K562 (cell line): Measurements from ENCODE around the gene SELENOI. TPM values are rescaled to one million over a fixed set of nuclear protein-coding genes. Genes with fewer than 3 reads are reported as not detected.

Source experiments
- ADNP ChIP-seq: fragments of 200-800 bp; sonication (Bioruptor generic); IDR thresholded peaks from 2 replicates; pipeline ENCODE4 v1.6.1; 2016; ENCODE audit warnings: missing genetic modification characterization, missing compliant biosample characterization
- AFF4 ChIP-seq: sonication (generic); formaldehyde crosslinking; IDR thresholded peaks from 2 replicates; pipeline ENCODE4 v1.8.0; 2023; ENCODE audit warnings: mild to moderate bottlenecking, missing genetic modification reagents
- E2F1 ChIP-seq: sonication (generic); formaldehyde crosslinking; IDR thresholded peaks from 2 replicates; pipeline ENCODE4 v1.8.1; 2023; ENCODE audit warnings: mild to moderate bottlenecking, missing genetic modification reagents, moderate library complexity
- EZH2 ChIP-seq: IDR thresholded peaks from 2 replicates; pipeline ENCODE4 v1.6.1; 2012; ENCODE audit warnings: low read depth, mild to moderate bottlenecking, inconsistent platforms, low read length, borderline replicate concordance
- GABPB1 ChIP-seq: sonication (generic); formaldehyde crosslinking; IDR thresholded peaks from 2 replicates; pipeline ENCODE4 v1.8.0; 2022; ENCODE audit warnings: mild to moderate bottlenecking, missing genetic modification reagents
- HOXB6 ChIP-seq: fragments of 250-450 bp; sonication (Bioruptor Pico); IDR thresholded peaks from 2 replicates; pipeline ENCODE4 v1.5.1; 2022; ENCODE audit warnings: mild to moderate bottlenecking, borderline replicate concordance
- RBM25 ChIP-seq: fragments of 200-400 bp; formaldehyde crosslinking; IDR thresholded peaks from 2 replicates; pipeline ENCODE4 v1.6.1; 2018; ENCODE audit warnings: low read length, low read depth, moderate library complexity; ENCODE audit not compliant: severe bottlenecking
- SMAD2 ChIP-seq: fragments of 150-350 bp; IDR thresholded peaks from 2 replicates; pipeline ENCODE4 v1.6.1; 2014; ENCODE audit warnings: low read depth, mild to moderate bottlenecking, low read length
- STAT5A ChIP-seq: IDR thresholded peaks from 2 replicates; pipeline ENCODE4 v1.6.1; 2012; ENCODE audit warnings: low read length, inconsistent platforms, borderline replicate concordance
- TAF9B ChIP-seq: fragments of 450-650 bp; IDR thresholded peaks from 2 replicates; pipeline ENCODE4 v1.6.1; 2018; ENCODE audit warnings: mild to moderate bottlenecking; ENCODE audit not compliant: partially characterized antibody
- TCF15 ChIP-seq: fragments of 250-450 bp; sonication (Bioruptor Pico); IDR thresholded peaks from 2 replicates; pipeline ENCODE4 v1.8.0; 2022; ENCODE audit warnings: moderate library complexity, mild to moderate bottlenecking, inconsistent platforms
- ZNF212 ChIP-seq: fragments of 450-650 bp; formaldehyde crosslinking; IDR thresholded peaks from 2 replicates; pipeline ENCODE4 v1.4.0; 2020; ENCODE audit warnings: mild to moderate bottlenecking
- ZNF431 ChIP-seq: sonication (generic); formaldehyde crosslinking; IDR thresholded peaks from 2 replicates; pipeline ENCODE4 v1.8.0; 2022; ENCODE audit warnings: mild to moderate bottlenecking, missing genetic modification reagents
- ZNF551 ChIP-seq: fragments of 250-450 bp; sonication (Bioruptor Pico); IDR thresholded peaks from 2 replicates; pipeline ENCODE4 v1.5.0; 2021; ENCODE audit warnings: mild to moderate bottlenecking, moderate library complexity
- polyA plus RNA-seq, 8 experiments: library from polyadenylated mRNA; depleted of rRNA in 4 of 8; stranded (reverse) in 5 of 8; unstranded in 3 of 8; fragments of >200 nt; fragmentation: Nextera tagmentation in 2 of 8; fragmentation: Illumina TruSeq in 1 of 8; extraction: Ambion mirVana in 2 of 8; extraction: Trizol in 1 of 8; gene quantifications; 2 replicates each; pipeline versions ENCODE4 v1.2.1 to v1.2.3, GENCODE V29; 2011 to 2014; ENCODE audit warnings: inconsistent platforms in 1 of 8, missing spikeins in 1 of 8
- total RNA-seq, 7 experiments: library from RNA; depleted of rRNA in 6 of 7; stranded (reverse); fragments of >200 nt in 6 of 7; fragmentation: Illumina TruSeq in 2 of 7; extraction: Trizol in 2 of 7; gene quantifications; 2 replicates each; pipeline versions ENCODE4 v1.2.1 to v1.2.3, GENCODE V29; 2011 to 2021; ENCODE audit warnings: low replicate concordance in 1 of 7
- TF ChIP-seq, protein P1 (sequence below): fragments of 250-450 bp; sonication (Bioruptor Pico); IDR thresholded peaks from 2 replicates; pipeline ENCODE4 v1.8.0; 2022; ENCODE audit warnings: moderate library complexity, mild to moderate bottlenecking, inconsistent platforms
- TF ChIP-seq, protein P2 (sequence below): fragments of 450-650 bp; IDR thresholded peaks from 2 replicates; pipeline ENCODE4 v1.6.1; 2018; ENCODE audit not compliant: partially characterized antibody

SELENOI gene
- total and polyA plus RNA-seq, 9 of the 15 experiments (the other 6 are each of a cell fraction or from before 2014, with no cell fraction given): 9.6 to 46.9 (median 24.4) TPM

DNA sequence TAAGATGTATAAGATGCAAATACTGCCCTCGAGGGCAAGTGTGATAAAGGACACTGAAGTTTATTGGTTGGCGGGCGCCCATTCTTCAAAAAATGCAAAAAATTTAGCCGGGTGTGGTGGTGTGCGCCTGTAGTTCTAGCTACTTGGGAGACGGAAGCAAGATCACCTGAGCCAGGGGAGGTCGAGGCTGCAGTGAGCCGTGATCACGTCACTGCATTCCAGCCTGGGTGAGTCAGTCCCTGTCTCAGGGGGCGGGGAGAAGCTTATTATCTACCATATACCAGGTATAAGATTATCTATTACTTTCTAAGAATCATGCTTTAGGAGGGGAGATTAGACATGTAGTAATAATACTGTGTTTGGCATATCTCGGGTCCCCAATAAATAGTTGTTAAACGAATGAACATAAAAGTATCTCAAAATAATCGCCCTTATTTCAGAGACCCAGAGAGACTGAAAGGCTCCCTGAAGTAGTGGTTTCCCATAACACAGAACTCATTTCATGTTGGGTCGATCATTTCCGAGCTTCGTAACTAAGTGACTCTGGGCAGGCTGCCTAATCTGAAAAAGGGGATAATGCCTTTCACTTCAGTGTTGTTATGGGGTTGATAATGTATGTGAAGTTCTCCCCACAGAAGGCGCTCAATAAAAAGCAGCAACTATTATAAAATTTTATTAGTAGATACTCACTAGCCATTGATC, 1.2 kb upstream of the SELENOI start (continued):
- TF ChIP-seq, protein P1, sequence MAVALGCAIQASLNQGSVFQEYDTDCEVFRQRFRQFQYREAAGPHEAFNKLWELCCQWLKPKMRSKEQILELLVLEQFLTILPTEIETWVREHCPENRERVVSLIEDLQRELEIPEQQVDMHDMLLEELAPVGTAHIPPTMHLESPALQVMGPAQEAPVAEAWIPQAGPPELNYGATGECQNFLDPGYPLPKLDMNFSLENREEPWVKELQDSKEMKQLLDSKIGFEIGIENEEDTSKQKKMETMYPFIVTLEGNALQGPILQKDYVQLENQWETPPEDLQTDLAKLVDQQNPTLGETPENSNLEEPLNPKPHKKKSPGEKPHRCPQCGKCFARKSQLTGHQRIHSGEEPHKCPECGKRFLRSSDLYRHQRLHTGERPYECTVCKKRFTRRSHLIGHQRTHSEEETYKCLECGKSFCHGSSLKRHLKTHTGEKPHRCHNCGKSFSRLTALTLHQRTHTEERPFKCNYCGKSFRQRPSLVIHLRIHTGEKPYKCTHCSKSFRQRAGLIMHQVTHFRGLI (CRISPR knock-in tag): no peak
- TF ChIP-seq GABPB1 (no peak), E2F1 (CRISPR knock-in tag) (no peak), RBM25 (no peak), EZH2 (no peak), ZNF551 (no peak), AFF4 (no peak), ZNF212 (CRISPR knock-in tag) (no peak), HOXB6 (CRISPR knock-in tag) (no peak), TAF9B (peak; percentile 42), ADNP (tag) (peak; percentile 78), SMAD2 (no peak), TCF15 (no peak), ZNF431 (no peak), STAT5A (peak; percentile 92)
- TF ChIP-seq, protein P2, sequence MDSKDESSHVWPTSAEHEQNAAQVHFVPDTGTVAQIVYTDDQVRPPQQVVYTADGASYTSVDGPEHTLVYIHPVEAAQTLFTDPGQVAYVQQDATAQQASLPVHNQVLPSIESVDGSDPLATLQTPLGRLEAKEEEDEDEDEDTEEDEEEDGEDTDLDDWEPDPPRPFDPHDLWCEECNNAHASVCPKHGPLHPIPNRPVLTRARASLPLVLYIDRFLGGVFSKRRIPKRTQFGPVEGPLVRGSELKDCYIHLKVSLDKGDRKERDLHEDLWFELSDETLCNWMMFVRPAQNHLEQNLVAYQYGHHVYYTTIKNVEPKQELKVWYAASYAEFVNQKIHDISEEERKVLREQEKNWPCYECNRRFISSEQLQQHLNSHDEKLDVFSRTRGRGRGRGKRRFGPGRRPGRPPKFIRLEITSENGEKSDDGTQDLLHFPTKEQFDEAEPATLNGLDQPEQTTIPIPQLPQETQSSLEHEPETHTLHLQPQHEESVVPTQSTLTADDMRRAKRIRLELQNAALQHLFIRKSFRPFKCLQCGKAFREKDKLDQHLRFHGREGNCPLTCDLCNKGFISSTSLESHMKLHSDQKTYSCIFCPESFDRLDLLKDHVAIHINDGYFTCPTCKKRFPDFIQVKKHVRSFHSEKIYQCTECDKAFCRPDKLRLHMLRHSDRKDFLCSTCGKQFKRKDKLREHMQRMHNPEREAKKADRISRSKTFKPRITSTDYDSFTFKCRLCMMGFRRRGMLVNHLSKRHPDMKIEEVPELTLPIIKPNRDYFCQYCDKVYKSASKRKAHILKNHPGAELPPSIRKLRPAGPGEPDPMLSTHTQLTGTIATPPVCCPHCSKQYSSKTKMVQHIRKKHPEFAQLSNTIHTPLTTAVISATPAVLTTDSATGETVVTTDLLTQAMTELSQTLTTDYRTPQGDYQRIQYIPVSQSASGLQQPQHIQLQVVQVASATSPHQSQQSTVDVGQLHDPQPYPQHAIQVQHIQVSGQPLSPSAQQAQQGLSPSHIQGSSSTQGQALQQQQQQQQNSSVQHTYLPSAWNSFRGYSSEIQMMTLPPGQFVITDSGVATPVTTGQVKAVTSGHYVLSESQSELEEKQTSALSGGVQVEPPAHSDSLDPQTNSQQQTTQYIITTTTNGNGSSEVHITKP: no peak
